WI38 (cell line): ENCODE measurements around the gene WDR91.
"Not testable (repeated sequence)": the region's sequence is repeated elsewhere in the genome, so short reads cannot be mapped to it uniquely, and the experiment has no call there.

Experiments
- H3K4me3 ChIP-seq: 2 replicates; pipeline ENCODE4 v1.5.1; 2011; ENCODE audit warnings: low read depth, mild to moderate bottlenecking, control low read depth, low read length
- CTCF ChIP-seq: IDR thresholded peaks from 2 replicates; pipeline ENCODE4 v1.5.1; 2012; ENCODE audit warnings: low read depth, mild to moderate bottlenecking, control low read depth, low read length

Gene WDR91

GRCh38 chr7:135175931-135176330, 35.4 kb downstream of the WDR91 start:
- no peak overlapping the region for H3K4me3 ChIP-seq
- no peak for TF ChIP-seq CTCF

- TF ChIP-seq CTCF = no peak
Observed at GRCh38 chr7:135174941-135175340, 36.4 kb downstream of the WDR91 start.

GRCh38 chr7:135173916-135174315, 37.4 kb downstream of the WDR91 start:
- not testable (repeated sequence) for H3K4me3 ChIP-seq

More at GRCh38 chr7:135174941-135175340, 36.4 kb downstream of the WDR91 start:
- no peak overlapping the region for H3K4me3 ChIP-seq

GRCh38 chr7:135171581-135172291, 39.6 kb downstream of the WDR91 start:
- not testable (repeated sequence) for H3K4me3 ChIP-seq

- peak overlapping the region; percentile 84 for H3K4me3 ChIP-seq
Observed at GRCh38 chr7:135170998-135171481, 40.3 kb downstream of the WDR91 start.

- TF ChIP-seq CTCF = peak; percentile 64
- H3K4me3 ChIP-seq = peak within 1 kb of the TSS; percentile 84
Observed at GRCh38 chr7:135170274-135170997, 40.9 kb downstream of the WDR91 start, which contains the start of gene CYREN. TSS of gene CYREN (minus strand) at chr7:135170707. CDS start at chr7:135168922, 1,785 bp downstream.

GRCh38 chr7:135169964-135170273, 41.4 kb downstream of the WDR91 start:
- TF ChIP-seq CTCF = no peak
- H3K4me3 ChIP-seq = peak overlapping the region; percentile 84

- 0 out of 2 replicates have a peak, but pooled peaks have one; percentile 18 for TF ChIP-seq CTCF
Observed at GRCh38 chr7:135169141-135169963, 42.0 kb downstream of the WDR91 start.

More at GRCh38 chr7:135169141-135169963, 42.0 kb downstream of the WDR91 start:
- H3K4me3 ChIP-seq = peak overlapping the region; percentile 84
